NCI-H146 (cell line): ENCODE results near the gene DAPK1.

Experiments used
- DNase-seq: peaks from one replicate; lab custom pipeline; 2025; lab: John Stamatoyannopoulos, UW

DAPK1 gene

DNA sequence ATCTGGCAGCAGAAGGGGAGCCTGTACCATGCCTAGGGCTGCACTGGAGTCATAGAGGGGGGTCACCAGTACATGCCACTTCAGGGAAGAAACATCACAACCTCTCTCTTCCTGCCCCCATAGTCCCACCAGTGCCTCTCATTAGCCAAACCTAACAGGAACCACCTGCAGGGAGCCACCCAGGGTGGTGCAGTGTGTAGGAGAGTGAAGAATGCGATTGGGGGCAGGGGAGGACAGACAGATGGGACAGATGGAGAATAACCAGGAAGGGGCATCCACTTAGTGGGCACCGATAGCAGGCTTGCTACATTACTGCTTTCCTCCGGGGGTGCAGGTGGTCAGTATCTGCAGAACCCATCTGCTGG lies 19.2 kb downstream of the DAPK1 start:
- no peak for DNase-seq

- no peak for DNase-seq
These were observed 20.1 kb downstream of the DAPK1 start for GRCh38 chr9:87517732-87518131.

DNA sequence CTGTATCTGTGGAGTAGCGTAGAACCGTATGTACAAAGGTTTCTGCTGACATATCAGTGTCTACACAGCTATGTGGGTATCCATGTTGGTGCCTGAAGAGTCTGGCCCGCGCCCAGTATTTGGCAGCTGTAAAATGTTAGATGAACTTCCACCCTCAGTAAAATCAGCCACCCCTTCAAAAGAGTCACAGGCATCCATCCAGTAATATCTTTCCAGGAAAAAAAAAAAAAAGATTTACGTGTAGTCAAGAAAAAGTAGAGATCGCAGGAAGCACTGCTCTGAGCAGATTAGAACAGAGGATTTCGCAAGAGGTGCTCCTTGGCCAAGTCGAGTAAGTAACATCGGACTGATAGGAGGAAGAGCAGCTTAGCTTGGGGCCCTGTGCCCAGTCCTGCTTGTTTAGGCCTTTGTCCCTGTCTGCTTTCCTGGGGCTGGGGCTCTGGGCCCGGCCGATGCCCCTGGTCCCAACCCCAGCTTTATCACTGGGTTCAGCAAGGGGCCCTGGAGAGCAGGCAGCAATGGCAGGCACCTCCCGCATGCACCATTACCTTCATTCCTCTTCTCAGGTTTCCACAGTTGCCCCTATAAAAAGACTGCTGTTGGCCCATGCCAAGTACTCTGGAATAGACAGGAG lies 21.2 kb downstream of the DAPK1 start:
- DNase-seq = no peak

DNA sequence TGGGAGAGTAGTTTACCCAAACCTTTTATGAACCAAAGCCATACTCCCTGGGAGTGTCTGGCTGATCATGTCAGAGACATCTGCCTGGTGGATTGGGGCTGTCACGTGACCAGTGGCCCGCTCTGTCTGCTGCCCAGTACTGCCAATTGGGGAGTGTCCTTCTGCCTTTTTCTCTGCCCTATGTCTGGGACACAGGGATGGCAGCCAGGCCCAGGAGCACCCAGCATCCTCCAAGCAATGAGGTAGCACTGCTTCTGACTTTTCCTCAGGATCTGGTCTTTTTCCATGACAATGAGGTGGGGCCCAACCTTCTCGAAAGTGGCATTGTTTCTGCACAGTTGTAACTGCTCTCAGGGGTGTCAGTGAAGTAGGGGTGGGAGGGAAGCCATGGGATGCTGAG lies 21.8 kb downstream of the DAPK1 start:
- DNase-seq = no peak

DNA sequence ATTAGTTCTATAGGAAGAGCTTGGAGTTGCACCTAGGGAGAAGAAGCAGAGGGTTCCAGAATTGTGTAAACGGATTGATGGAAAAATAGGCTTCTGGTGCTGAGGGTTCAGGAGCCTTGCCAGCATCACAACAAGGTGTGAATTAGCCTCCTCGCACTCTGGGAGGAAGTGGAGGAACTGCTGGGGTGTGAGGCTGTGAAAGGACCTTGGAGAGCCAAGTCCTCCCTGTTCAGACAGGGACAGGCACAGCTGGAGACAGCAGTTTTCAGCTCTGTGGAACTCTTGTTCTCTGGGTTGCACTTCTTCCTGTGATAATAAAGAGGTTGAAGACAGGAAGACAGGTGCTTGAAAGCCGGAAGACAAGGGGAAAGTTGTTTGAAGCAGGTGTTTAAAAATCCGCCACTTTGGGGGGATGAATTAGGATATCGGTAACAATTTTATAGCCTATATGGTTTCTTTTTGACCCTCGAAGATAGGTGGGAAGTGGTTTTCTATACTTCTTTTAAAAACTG lies 22.6 kb downstream of the DAPK1 start:
- no peak for DNase-seq

DNA sequence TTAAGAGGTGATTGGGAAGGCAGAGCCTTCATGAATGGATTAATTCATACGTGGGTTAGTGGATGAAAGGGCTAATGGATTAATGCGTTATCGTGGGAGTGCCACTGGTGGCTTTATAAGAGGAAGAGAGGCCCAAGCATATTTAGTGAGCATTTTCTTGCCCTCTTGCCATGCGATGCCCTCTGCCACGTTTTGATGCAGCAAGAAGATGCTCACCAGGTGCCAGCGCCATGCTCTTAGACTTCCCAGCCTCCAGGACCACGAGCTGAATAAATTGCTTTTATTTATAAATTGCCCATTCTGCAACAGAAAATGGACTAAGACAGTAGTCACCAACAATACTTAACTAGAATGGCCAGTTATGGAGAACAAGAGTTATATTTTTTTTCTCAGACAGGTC lies 24.2 kb downstream of the DAPK1 start:
- DNase-seq = no peak

GRCh38 chr9:87524061-87524460 lies 26.4 kb downstream of the DAPK1 start:
- DNase-seq = no peak

DNA sequence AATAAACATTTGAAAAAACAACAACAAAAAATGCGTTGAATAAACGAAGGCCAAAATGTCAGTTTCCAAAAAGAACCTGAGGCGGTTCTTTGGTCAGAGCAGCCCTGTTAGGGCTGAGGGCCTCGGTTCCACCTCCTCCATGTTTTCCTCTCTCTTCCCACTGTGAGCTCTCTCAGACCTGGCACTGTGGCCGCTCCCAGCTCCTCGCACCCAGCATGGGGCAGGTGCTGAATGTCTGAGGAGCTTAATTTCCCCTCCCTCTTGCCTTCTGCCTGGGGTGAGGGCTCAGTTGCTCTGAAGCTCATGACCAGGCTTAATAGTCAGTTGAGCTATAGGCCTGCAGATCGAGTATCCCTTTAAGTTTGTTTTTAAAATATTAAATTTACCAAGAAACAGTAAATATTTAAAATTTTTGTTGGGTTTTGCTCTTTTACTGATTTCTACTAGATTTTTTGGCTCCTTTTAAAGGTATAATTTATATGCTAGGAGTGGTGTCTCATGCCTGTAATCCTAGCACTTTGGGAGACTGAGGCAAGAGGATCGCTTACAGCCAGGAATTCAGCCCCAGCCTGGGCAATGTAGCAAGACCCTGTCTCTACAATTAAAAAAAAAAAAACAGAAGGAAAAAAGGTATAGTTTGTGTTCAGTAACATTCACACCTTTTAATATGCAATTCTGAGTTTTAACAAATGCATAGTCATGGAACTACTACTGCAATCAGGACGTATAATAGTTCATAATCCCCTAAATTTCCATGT lies 28.1 kb downstream of the DAPK1 start:
- no peak for DNase-seq

DNA sequence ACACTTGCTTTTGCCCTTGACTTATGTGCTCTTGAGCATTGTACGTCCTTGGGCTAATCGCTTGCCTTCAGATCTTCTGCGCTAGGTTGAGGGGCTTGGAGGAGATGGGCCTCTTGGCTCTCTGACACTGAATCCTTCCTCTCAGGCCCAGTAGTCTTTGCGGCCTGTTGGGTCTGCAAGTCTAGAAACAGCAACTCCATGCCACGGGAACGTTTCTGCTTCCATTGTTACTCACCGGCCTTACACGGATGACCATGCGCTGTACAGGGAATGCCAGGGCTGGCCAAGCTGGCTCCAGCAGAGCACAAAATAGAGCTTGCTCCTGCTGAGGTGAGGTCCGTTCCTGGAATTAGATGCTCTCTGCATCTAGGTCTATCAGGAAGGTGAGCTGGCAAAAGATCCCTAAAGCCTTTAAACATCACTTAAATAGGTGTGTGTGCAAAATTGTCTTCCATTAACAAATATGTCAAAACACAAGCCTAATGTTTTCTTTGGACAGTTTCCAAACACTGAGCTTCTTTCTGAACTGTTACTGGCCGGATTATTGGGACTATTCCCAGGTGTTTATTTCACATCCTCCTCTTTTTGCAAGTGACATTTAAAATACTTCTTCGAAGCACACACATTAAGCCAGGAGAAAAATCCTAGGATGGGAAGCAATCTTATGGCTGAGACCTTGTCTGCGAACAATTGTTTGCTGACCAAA lies 29.7 kb downstream of the DAPK1 start:
- DNase-seq = no peak

- no peak for DNase-seq
These were observed 31.3 kb downstream of the DAPK1 start for GRCh38 chr9:87528969-87529368.

GRCh38 chr9:87529671-87530070 lies 32.0 kb downstream of the DAPK1 start:
- DNase-seq = no peak

GRCh38 chr9:87530716-87531115 lies 33.0 kb downstream of the DAPK1 start:
- DNase-seq = no peak

DNA sequence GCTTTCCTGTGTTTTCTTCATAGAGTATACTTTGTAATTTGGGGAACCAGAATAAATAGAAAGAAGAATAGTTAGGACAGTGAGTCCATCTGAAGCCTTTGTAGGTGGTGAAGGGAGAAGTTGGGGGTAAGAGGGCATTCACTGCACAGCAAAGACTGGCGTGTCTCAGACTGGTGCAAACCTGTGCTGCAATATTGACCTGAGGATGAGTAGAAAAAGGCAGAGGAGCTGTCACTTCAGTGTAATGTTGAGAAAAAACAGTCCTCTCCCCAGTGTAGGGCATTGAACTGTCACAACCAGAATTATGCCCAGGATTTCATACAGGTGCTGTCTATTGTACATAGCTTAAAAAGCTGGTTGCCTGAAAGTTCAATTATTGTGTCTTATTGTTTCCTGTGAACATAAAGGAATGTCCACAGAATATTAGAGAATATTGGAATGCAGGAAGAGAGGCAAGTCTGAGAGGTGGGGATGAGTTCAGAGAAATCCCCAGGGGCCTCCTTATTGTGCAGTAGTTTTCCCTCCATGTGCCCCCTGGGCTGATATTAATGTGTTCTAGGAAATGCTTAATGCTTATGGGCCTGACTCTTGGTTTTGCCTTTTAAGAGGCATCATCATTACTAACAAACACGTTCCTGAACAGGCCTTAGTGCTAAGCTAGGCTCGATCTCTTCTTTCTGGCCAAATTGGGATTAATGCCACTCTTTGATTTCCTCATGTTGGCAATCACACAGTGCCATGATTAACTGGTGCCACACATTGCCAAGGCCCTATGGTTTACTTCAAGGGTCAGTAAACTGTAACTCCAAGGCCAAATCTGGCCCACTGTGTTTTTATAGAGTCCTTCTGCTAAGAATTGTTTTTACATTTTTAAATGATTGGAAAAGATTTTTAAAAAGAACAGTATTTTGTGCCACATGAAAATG lies 34.0 kb downstream of the DAPK1 start:
- no peak for DNase-seq

GRCh38 chr9:87533271-87533670 lies 35.6 kb downstream of the DAPK1 start:
- no peak for DNase-seq

GRCh38 chr9:87534036-87534435 lies 36.4 kb downstream of the DAPK1 start:
- no peak for DNase-seq

- DNase-seq = no peak
These were observed 37.3 kb downstream of the DAPK1 start for GRCh38 chr9:87534957-87535356.

- DNase-seq = no peak
These were observed 38.3 kb downstream of the DAPK1 start for GRCh38 chr9:87535817-87536539.

GRCh38 chr9:87537625-87538024 lies 40.0 kb downstream of the DAPK1 start:
- DNase-seq = no peak

DNA sequence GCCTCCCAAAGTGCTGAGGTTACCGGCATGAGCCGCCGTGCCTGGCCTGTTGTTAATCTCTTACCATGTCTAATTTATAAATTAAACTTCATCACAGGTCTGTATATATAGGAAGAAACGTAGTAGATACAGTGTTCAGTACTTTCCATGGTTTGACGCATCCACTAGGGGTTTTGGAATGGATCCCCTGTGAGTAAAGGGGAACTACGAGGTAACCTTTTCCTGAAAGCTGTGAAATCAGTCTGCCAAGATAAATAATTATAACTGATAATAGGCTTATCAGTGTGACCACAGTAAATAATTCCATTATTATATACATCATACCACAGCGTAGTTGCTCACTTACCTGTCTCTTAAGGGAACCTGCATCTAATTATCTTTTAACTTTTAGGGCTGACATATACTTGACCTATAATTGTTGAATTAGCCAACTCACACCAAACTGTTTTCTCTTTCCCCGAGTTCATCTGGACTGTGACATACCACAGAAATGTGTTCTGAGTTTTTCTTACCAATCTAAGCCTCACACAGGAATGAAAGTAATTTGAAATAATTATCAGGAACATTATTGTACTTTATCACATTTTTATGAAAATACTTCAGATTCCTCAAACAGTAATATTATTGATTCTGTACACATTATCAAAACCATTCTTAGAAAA lies 42.9 kb downstream of the DAPK1 start:
- DNase-seq = no peak

DNA sequence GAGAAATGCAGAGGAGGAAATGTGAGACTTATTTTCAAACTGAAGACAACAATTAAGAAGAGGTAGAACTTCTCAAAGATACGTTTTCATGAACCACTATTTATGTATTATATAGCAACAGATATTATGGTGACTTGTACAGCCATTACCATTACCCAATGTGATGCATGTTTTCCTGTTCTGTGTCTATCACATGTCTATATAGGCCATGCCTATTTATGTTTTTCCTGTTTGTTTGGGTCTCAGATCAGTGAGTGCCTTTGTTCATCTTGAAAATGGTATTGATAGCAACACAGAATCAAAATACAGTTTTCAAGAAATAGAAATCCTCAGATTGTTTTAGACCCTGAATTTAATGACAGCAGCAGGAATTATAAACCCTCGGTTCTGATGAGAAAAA lies 44.0 kb downstream of the DAPK1 start:
- no peak for DNase-seq

DNA sequence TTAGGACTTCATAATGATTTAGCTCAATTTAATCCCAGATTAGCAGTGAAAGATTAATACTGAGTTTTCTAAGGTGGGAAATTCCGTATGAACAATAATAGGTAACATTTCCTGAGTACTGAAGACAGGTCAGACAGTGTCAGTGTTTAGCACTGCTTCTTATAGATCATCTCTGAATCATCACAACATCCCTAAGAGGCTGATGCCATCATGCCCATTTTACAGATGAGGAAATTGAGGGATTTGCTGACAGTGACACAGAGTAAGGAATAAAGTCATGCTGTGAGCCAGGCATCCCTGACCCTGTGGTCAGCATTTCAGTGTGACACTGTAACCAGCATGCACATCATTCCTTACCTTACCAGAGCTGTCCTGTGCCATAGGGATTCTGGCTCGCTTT lies 44.5 kb downstream of the DAPK1 start:
- no peak for DNase-seq
